ENCODE measurements around the gene MIPOL1.

GRCh38 chr14:37203423-37203822 is 5.7 kb downstream of the MIPOL1 start:
- TF ChIP-seq CTCF (IDR thresholded peaks at IDR 0.05) (no peak), POLR2A (IDR thresholded peaks at IDR 0.05) (no peak)
